ENCODE results near the gene ATXN10.

GRCh38 chr22:45656577-45656976, 15.1 kb upstream of the ATXN10 start:
- TF ChIP-seq CTCF (conservative IDR thresholded peaks at IDR 0.05 in 1 of 2, IDR thresholded peaks at IDR 0.05 in 1 of 2; ENCODE audit: low read depth in 1 of 2, low read length in 2 of 2) (no peak), EZH2 (IDR thresholded peaks at IDR 0.05; ENCODE audit: low read length, missing control alignments) (no peak)

Measured in fibroblast of lung (primary cell).